VCaP (cell line): ENCODE measurements around the gene THPO.
A peak's percentile ranks its signal among the peaks of the same experiment; 100 is the strongest.

ENCODE experiments used
- H3K27ac ChIP-seq: fragments of 450-650 bp; 2 replicates; pipeline ENCODE4 v1.5.1; 2017
- CTCF ChIP-seq: fragments of 450-650 bp; conservative IDR thresholded peaks from 2 replicates; pipeline ENCODE4 v1.5.1; 2017; ENCODE audit warnings: mild to moderate bottlenecking, moderate library complexity

Gene THPO

GRCh38 chr3:184360929-184361531 lies 17.0 kb downstream of the THPO start:
- peak overlapping the region; percentile 98 for H3K27ac ChIP-seq
- TF ChIP-seq CTCF: no peak

- TF ChIP-seq CTCF: no peak
- peak overlapping the region; percentile 98 for H3K27ac ChIP-seq
These were observed 17.7 kb downstream of the THPO start for GRCh38 chr3:184360070-184360928.

- peak overlapping the region; percentile 8; the same call in 1 of the 2 replicates for H3K27ac ChIP-seq
- no peak for TF ChIP-seq CTCF
These were observed 18.4 kb downstream of the THPO start for GRCh38 chr3:184359610-184360009.

GRCh38 chr3:184358921-184359350 lies 19.1 kb downstream of the THPO start:
- no peak for TF ChIP-seq CTCF
- no peak overlapping the region; the same call in 1 of the 2 replicates for H3K27ac ChIP-seq

GRCh38 chr3:184358124-184358767 lies 19.8 kb downstream of the THPO start:
- TF ChIP-seq CTCF: no peak

GRCh38 chr3:184357248-184358123 lies 20.5 kb downstream of the THPO start:
- H3K27ac ChIP-seq: no peak overlapping the region
- TF ChIP-seq CTCF: no peak

More at GRCh38 chr3:184358124-184358767, 19.8 kb downstream of the THPO start:
- H3K27ac ChIP-seq: no peak overlapping the region
